ENCODE measurements around the gene CD74. TPM values are rescaled to one million over a fixed set of nuclear protein-coding genes. Genes with fewer than 3 reads are reported as not detected.

The CD74 gene
- total and polyA plus RNA-seq, 2 of the 13 experiments (the other 11 are each of a cell fraction or from before 2014, with no cell fraction given), result 34.1 to 84.4 TPM

DNA sequence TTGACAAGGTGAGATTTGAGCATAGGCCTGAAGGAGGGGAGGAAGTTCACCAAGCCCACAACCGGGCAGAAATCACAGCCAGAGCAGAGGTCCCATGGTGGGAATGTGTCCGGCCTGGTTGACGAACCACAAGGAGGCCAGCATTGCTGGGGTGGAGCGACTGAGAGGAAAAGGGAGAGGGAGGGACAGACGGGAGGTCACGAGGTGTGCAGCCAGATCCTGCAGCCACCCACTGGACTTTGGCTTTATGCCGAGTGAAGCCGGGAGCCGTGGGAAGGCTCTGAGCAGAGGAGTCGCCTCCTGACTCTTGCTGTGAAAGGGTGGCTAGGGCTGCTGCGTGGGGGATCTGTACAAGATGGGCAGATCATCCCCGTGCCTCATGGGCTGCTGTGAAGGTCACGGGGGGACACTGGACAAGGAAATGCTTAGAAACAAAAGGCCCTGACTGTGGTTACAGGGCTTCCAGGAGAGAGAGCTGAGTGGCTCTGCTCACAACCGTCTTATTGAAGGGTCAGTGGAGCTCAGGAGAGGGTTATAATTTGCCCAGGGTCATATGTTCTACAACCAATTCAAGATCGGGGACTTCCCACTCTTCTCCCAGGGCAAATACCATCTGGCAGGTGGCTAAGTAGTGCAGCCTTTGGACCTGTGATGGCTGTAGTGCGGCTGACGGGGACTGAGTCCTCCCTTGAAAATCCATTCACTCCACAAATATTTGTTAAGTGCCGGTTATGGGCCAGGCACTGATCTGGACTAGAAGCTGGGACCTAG lies 15.6 kb upstream of the CD74 start (continued):
- TF ChIP-seq, protein P1, sequence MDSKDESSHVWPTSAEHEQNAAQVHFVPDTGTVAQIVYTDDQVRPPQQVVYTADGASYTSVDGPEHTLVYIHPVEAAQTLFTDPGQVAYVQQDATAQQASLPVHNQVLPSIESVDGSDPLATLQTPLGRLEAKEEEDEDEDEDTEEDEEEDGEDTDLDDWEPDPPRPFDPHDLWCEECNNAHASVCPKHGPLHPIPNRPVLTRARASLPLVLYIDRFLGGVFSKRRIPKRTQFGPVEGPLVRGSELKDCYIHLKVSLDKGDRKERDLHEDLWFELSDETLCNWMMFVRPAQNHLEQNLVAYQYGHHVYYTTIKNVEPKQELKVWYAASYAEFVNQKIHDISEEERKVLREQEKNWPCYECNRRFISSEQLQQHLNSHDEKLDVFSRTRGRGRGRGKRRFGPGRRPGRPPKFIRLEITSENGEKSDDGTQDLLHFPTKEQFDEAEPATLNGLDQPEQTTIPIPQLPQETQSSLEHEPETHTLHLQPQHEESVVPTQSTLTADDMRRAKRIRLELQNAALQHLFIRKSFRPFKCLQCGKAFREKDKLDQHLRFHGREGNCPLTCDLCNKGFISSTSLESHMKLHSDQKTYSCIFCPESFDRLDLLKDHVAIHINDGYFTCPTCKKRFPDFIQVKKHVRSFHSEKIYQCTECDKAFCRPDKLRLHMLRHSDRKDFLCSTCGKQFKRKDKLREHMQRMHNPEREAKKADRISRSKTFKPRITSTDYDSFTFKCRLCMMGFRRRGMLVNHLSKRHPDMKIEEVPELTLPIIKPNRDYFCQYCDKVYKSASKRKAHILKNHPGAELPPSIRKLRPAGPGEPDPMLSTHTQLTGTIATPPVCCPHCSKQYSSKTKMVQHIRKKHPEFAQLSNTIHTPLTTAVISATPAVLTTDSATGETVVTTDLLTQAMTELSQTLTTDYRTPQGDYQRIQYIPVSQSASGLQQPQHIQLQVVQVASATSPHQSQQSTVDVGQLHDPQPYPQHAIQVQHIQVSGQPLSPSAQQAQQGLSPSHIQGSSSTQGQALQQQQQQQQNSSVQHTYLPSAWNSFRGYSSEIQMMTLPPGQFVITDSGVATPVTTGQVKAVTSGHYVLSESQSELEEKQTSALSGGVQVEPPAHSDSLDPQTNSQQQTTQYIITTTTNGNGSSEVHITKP (CRISPR knock-in tag; IDR thresholded peaks at IDR 0.05; ENCODE audit: low read depth), result no peak
- no peak for TF ChIP-seq NR1H2 (CRISPR knock-in tag; IDR thresholded peaks at IDR 0.05; ENCODE audit: borderline replicate concordance, low read depth)
- no peak for TF ChIP-seq ZNF44 (CRISPR knock-in tag; IDR thresholded peaks at IDR 0.05)
- TF ChIP-seq ZSCAN5A (CRISPR knock-in tag; IDR thresholded peaks at IDR 0.05; ENCODE audit: borderline replicate concordance), result no peak
- no peak for TF ChIP-seq GLMP (CRISPR knock-in tag; IDR thresholded peaks at IDR 0.05; ENCODE audit: borderline replicate concordance)
- TF ChIP-seq MATR3 (CRISPR knock-in tag; IDR thresholded peaks at IDR 0.05), result no peak
- TF ChIP-seq ZNF18 (CRISPR knock-in tag; IDR thresholded peaks at IDR 0.05; ENCODE audit: insufficient replicate concordance), result peak; percentile 41
- TF ChIP-seq ZIK1 (CRISPR knock-in tag; IDR thresholded peaks at IDR 0.05; ENCODE audit: borderline replicate concordance, low read depth), result no peak
- no peak for TF ChIP-seq ZBTB40 (IDR thresholded peaks at IDR 0.05)
- 0 out of 2 replicates have a peak, but pooled peaks have one; percentile 34 for TF ChIP-seq ZBTB40 (CRISPR knock-in tag; IDR thresholded peaks at IDR 0.05)

All from HepG2 (cell line).